Glutamatergic neuron (in vitro differentiated cells): ENCODE measurements around the gene PCDHB15. TPM values are rescaled to one million over a fixed set of nuclear protein-coding genes. Genes with fewer than 3 reads are reported as not detected.
"Not testable (repeated sequence)": the region's sequence is repeated elsewhere in the genome, so short reads cannot be mapped to it uniquely, and the experiment has no call there.

Experiments used
- DNase-seq: peaks from one replicate; pipeline ENCODE4 v3.0.0; 2022
- H3K27ac Mint-ChIP-seq: one replicate; pipeline ENCODE4 v1.8.0; 2020; ENCODE audit warnings: mild to moderate bottlenecking, mixed read lengths, inconsistent platforms; ENCODE audit not compliant: unreplicated experiment
- H3K27me3 Mint-ChIP-seq: one replicate; pipeline ENCODE4 v1.8.0; 2020; ENCODE audit warnings: mild to moderate bottlenecking, moderate library complexity, mixed read lengths, inconsistent platforms; ENCODE audit not compliant: unreplicated experiment
- H3K36me3 Mint-ChIP-seq: one replicate; pipeline ENCODE4 v1.8.0; 2020; ENCODE audit warnings: mild to moderate bottlenecking, mixed read lengths, inconsistent platforms; ENCODE audit not compliant: unreplicated experiment
- H3K4me1 Mint-ChIP-seq: one replicate; pipeline ENCODE4 v1.8.0; 2020; ENCODE audit warnings: mild to moderate bottlenecking, low read depth, mixed read lengths, inconsistent platforms; ENCODE audit not compliant: unreplicated experiment
- H3K4me3 Mint-ChIP-seq: one replicate; pipeline ENCODE4 v1.8.0; 2020; ENCODE audit warnings: mild to moderate bottlenecking, mixed read lengths, inconsistent platforms; ENCODE audit not compliant: unreplicated experiment
- H3K9me3 Mint-ChIP-seq: one replicate; pipeline ENCODE4 v1.8.0; 2020; ENCODE audit warnings: mild to moderate bottlenecking, moderate library complexity, mixed read lengths, inconsistent platforms; ENCODE audit not compliant: unreplicated experiment
- CTCF ChIP-seq: fragments of 200-600 bp; sonication (generic); IDR thresholded peaks from one replicate; pipeline ENCODE4 v1.5.0; 2021; ENCODE audit not compliant: partially characterized antibody, unreplicated experiment
- total RNA-seq: library from RNA; stranded (reverse); fragmentation: NEBNext Ultra II Directional; extraction: Animal tissue kit (Norgen Biotek cat#: 25700); gene quantifications from one replicate; pipeline ENCODE4 v1.2.1, GENCODE V29; 2021; ENCODE audit not compliant: unreplicated experiment

Gene PCDHB15
- total RNA-seq, 1 donor from 2014 or later, result 29.5 TPM

- Mint-ChIP-seq H3K27me3 (peaks cover 11% of the 10 kb centered on the region), H3K36me3 (peaks cover 30% of the 10 kb centered on the region), H3K27ac (peak within 1 kb of the TSS; percentile 95), H3K4me3 (peak within 1 kb of the TSS; percentile 82), H3K4me1 (no peaks in the 10 kb centered on the region), H3K9me3 (peaks cover 20% of the 10 kb centered on the region)
- peak; percentile 47 for TF ChIP-seq CTCF
- peak; percentile 37 for DNase-seq
These were observed 36.7 kb upstream of the PCDHB15 start, which contains the start of gene PCDHB12 for GRCh38 chr5:141208478-141208877. Gene PCDHB12 (plus strand): TSS chr5:141208719. CDS start chr5:141208908, 189 bp downstream.

- Mint-ChIP-seq H3K27me3 (peaks cover 16% of the 10 kb centered on the region), H3K9me3 (peaks cover 30% of the 10 kb centered on the region), H3K36me3 (peaks cover 43% of the 10 kb centered on the region)
- not testable (repeated sequence) for H3K4me1 Mint-ChIP-seq, H3K4me3 Mint-ChIP-seq, H3K27ac Mint-ChIP-seq, DNase-seq
These were observed 34.9 kb upstream of the PCDHB15 start for GRCh38 chr5:141210281-141210680.

DNA sequence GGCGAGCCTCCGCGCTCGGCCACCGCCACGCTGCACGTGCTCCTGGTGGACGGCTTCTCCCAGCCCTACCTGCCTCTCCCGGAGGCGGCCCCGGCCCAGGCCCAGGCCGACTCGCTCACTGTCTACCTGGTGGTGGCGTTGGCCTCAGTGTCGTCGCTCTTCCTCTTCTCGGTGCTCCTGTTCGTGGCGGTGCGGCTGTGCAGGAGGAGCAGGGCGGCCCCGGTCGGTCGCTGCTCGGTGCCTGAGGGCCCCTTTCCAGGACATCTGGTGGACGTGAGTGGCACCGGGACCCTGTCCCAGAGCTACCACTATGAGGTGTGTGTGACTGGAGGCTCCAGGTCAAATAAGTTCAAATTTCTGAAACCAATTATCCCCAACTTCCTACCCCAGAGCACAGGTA is 34.3 kb upstream of the PCDHB15 start:
- peaks cover 45% of the 10 kb centered on the region for H3K36me3 Mint-ChIP-seq
- H3K9me3 Mint-ChIP-seq, result peaks cover 31% of the 10 kb centered on the region
- not testable (repeated sequence) for DNase-seq, H3K4me1 Mint-ChIP-seq, H3K27ac Mint-ChIP-seq
- peak overlapping the region; percentile 46 for H3K4me3 Mint-ChIP-seq
- H3K27me3 Mint-ChIP-seq, result peaks cover 16% of the 10 kb centered on the region

DNA sequence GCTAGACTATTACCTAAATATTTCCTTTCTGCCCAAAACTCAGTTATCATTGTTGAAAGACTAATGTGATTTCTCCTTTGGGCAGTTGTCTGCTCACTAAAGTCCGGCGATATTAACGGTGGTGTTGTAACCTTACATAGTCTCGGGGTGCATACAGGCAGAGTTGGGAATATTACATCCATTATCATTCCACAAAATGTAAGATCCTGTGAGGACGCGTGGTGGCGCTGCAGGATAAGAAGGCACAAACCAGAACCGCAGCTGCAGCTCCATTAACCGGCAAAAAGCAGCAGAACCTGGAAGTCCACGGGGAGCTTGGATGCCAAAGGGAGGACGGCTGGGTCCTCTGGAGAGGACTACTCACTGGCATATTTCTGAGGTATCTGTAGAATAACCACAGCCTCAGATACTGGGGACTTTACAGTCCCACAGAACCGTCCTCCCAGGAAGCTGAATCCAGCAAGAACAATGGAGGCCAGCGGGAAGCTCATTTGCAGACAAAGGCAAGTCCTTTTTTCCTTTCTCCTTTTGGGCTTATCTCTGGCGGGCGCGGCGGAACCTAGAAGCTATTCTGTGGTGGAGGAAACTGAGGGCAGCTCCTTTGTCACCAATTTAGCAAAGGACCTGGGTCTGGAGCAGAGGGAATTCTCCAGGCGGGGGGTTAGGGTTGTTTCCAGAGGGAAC is 31.4 kb upstream of the PCDHB15 start, which contains the start of gene PCDHB13:
PCDHB13 (plus strand) TSS at position 264 of the 684 bp plus-strand sequence; CDS start at position 469, 205 bp downstream.
- Mint-ChIP-seq H3K27me3 (peaks cover 13% of the 10 kb centered on the region), H3K9me3 (peaks cover 35% of the 10 kb centered on the region), H3K36me3 (peaks cover 52% of the 10 kb centered on the region), H3K4me3 (peak within 1 kb of the TSS; percentile 75)
- TF ChIP-seq CTCF, result peak; percentile 28
- not testable (repeated sequence) for H3K4me1 Mint-ChIP-seq, H3K27ac Mint-ChIP-seq
- peak; percentile 63 for DNase-seq

DNA sequence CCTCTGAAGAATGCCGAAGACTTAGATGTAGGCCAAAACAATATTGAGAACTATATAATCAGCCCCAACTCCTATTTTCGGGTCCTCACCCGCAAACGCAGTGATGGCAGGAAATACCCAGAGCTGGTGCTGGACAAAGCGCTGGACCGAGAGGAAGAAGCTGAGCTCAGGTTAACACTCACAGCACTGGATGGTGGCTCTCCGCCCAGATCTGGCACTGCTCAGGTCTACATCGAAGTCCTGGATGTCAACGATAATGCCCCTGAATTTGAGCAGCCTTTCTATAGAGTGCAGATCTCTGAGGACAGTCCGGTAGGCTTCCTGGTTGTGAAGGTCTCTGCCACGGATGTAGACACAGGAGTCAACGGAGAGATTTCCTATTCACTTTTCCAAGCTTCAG is 30.6 kb upstream of the PCDHB15 start:
- Mint-ChIP-seq H3K27me3 (peaks cover 11% of the 10 kb centered on the region), H3K9me3 (peaks cover 29% of the 10 kb centered on the region), H3K36me3 (peaks cover 45% of the 10 kb centered on the region)
- not testable (repeated sequence) for H3K4me1 Mint-ChIP-seq, DNase-seq, H3K27ac Mint-ChIP-seq, H3K4me3 Mint-ChIP-seq

DNA sequence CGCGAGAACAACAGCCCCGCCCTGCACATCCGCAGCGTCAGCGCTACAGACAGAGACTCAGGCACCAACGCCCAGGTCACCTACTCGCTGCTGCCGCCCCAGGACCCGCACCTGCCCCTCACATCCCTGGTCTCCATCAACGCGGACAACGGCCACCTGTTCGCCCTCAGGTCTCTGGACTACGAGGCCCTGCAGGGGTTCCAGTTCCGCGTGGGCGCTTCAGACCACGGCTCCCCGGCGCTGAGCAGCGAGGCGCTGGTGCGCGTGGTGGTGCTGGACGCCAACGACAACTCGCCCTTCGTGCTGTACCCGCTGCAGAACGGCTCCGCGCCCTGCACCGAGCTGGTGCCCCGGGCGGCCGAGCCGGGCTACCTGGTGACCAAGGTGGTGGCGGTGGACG is 29.7 kb upstream of the PCDHB15 start:
- H3K36me3 Mint-ChIP-seq, result peaks cover 39% of the 10 kb centered on the region
- H3K4me3 Mint-ChIP-seq, DNase-seq, H3K27ac Mint-ChIP-seq, H3K27me3 Mint-ChIP-seq, H3K4me1 Mint-ChIP-seq: not testable (repeated sequence)
- peaks cover 24% of the 10 kb centered on the region for H3K9me3 Mint-ChIP-seq

DNA sequence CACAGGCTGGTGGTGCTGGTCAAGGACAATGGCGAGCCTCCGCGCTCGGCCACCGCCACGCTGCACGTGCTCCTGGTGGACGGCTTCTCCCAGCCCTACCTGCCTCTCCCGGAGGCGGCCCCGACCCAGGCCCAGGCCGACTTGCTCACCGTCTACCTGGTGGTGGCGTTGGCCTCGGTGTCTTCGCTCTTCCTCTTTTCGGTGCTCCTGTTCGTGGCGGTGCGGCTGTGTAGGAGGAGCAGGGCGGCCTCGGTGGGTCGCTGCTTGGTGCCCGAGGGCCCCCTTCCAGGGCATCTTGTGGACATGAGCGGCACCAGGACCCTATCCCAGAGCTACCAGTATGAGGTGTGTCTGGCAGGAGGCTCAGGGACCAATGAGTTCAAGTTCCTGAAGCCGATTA is 29.2 kb upstream of the PCDHB15 start:
- not testable (repeated sequence) for H3K27me3 Mint-ChIP-seq, DNase-seq, H3K4me3 Mint-ChIP-seq, H3K4me1 Mint-ChIP-seq, H3K27ac Mint-ChIP-seq
- peaks cover 36% of the 10 kb centered on the region for H3K36me3 Mint-ChIP-seq
- peaks cover 22% of the 10 kb centered on the region for H3K9me3 Mint-ChIP-seq
